ENCODE data around the gene GOLGA6L2.
"Not testable (repeated sequence)": the region's sequence is repeated elsewhere in the genome, so short reads cannot be mapped to it uniquely, and the experiment has no call there.

Gene GOLGA6L2

GRCh38 chr15:23444269-23444668, 2.8 kb downstream of the GOLGA6L2 start:
- Histone ChIP-seq H3K27me3 (replicated peaks; ENCODE audit: control insufficient read depth, insufficient read depth, low read length) (peaks cover 26% of the 10 kb centered on the region), H3K4me1 (ENCODE audit: control insufficient read depth, insufficient read depth, low read length) (no peaks in the 10 kb centered on the region), H3K4me3 (ENCODE audit: low read length) (no peak overlapping the region), H3K9me3 (ENCODE audit: control insufficient read depth, low read length) (no peaks in the 10 kb centered on the region), H3K36me3 (ENCODE audit: control insufficient read depth, insufficient read depth, low read length, severe bottlenecking) (no peaks in the 10 kb centered on the region), H3K9ac (ENCODE audit: low read length) (no peak overlapping the region)
- no peak for DNase-seq (ENCODE audit: low read depth)

- no peak for DNase-seq (ENCODE audit: low read depth)
- H3K27me3 ChIP-seq (replicated peaks; ENCODE audit: control insufficient read depth, insufficient read depth, low read length) = peaks cover 22% of the 10 kb centered on the region
- no peaks in the 10 kb centered on the region for H3K9me3 ChIP-seq (ENCODE audit: control insufficient read depth, low read length)
- no peaks in the 10 kb centered on the region for H3K36me3 ChIP-seq (ENCODE audit: control insufficient read depth, insufficient read depth, low read length, severe bottlenecking)
- H3K4me3 ChIP-seq (ENCODE audit: low read length) = no peak overlapping the region
- no peak overlapping the region for H3K9ac ChIP-seq (ENCODE audit: low read length)
- no peaks in the 10 kb centered on the region for H3K4me1 ChIP-seq (ENCODE audit: control insufficient read depth, insufficient read depth, low read length)
These were observed 5.8 kb downstream of the GOLGA6L2 start for GRCh38 chr15:23441204-23441603.

- H3K4me1 ChIP-seq (ENCODE audit: control insufficient read depth, insufficient read depth, low read length) = no peaks in the 10 kb centered on the region
- DNase-seq (ENCODE audit: low read depth) = no peak
- H3K9me3 ChIP-seq (ENCODE audit: control insufficient read depth, low read length) = no peaks in the 10 kb centered on the region
- no peaks in the 10 kb centered on the region for H3K36me3 ChIP-seq (ENCODE audit: control insufficient read depth, insufficient read depth, low read length, severe bottlenecking)
- no peak overlapping the region for H3K4me3 ChIP-seq (ENCODE audit: low read length)
- peaks cover 21% of the 10 kb centered on the region for H3K27me3 ChIP-seq (replicated peaks; ENCODE audit: control insufficient read depth, insufficient read depth, low read length)
- H3K9ac ChIP-seq (ENCODE audit: low read length) = no peak overlapping the region
These were observed 6.4 kb downstream of the GOLGA6L2 start for GRCh38 chr15:23440596-23440995.

- H3K4me1 ChIP-seq (ENCODE audit: control insufficient read depth, insufficient read depth, low read length) = no peaks in the 10 kb centered on the region
- peaks cover 20% of the 10 kb centered on the region for H3K27me3 ChIP-seq (replicated peaks; ENCODE audit: control insufficient read depth, insufficient read depth, low read length)
- no peaks in the 10 kb centered on the region for H3K9me3 ChIP-seq (ENCODE audit: control insufficient read depth, low read length)
- no peak for DNase-seq (ENCODE audit: low read depth)
- no peak overlapping the region for H3K4me3 ChIP-seq (ENCODE audit: low read length)
- no peak overlapping the region for H3K9ac ChIP-seq (ENCODE audit: low read length)
- no peaks in the 10 kb centered on the region for H3K36me3 ChIP-seq (ENCODE audit: control insufficient read depth, insufficient read depth, low read length, severe bottlenecking)
These were observed 7.5 kb downstream of the GOLGA6L2 start for GRCh38 chr15:23439513-23439912.

- H3K9ac ChIP-seq (ENCODE audit: low read length) = no peak overlapping the region
- no peaks in the 10 kb centered on the region for H3K36me3 ChIP-seq (ENCODE audit: control insufficient read depth, insufficient read depth, low read length, severe bottlenecking)
- H3K27me3 ChIP-seq (replicated peaks; ENCODE audit: control insufficient read depth, insufficient read depth, low read length) = peaks cover 15% of the 10 kb centered on the region
- no peak overlapping the region for H3K4me3 ChIP-seq (ENCODE audit: low read length)
- DNase-seq (ENCODE audit: low read depth) = no peak
- H3K9me3 ChIP-seq (ENCODE audit: control insufficient read depth, low read length) = no peaks in the 10 kb centered on the region
- H3K4me1 ChIP-seq (ENCODE audit: control insufficient read depth, insufficient read depth, low read length) = no peaks in the 10 kb centered on the region
These were observed 8.1 kb downstream of the GOLGA6L2 start for GRCh38 chr15:23438816-23439466.

- no peak overlapping the region for H3K4me3 ChIP-seq (ENCODE audit: low read length)
- H3K9ac ChIP-seq (ENCODE audit: low read length) = no peak overlapping the region
- H3K9me3 ChIP-seq (ENCODE audit: control insufficient read depth, low read length) = no peaks in the 10 kb centered on the region
- H3K27me3 ChIP-seq (replicated peaks; ENCODE audit: control insufficient read depth, insufficient read depth, low read length) = peaks cover 7% of the 10 kb centered on the region
- no peaks in the 10 kb centered on the region for H3K4me1 ChIP-seq (ENCODE audit: control insufficient read depth, insufficient read depth, low read length)
- H3K36me3 ChIP-seq (ENCODE audit: control insufficient read depth, insufficient read depth, low read length, severe bottlenecking) = no peaks in the 10 kb centered on the region
- DNase-seq (ENCODE audit: low read depth) = no peak
These were observed 9.4 kb downstream of the GOLGA6L2 start for GRCh38 chr15:23437673-23438072.

GRCh38 chr15:23437146-23437545, 9.9 kb downstream of the GOLGA6L2 start:
- Histone ChIP-seq H3K9ac (ENCODE audit: low read length) (no peak overlapping the region), H3K27me3 (replicated peaks; ENCODE audit: control insufficient read depth, insufficient read depth, low read length) (peaks cover 7% of the 10 kb centered on the region), H3K36me3 (ENCODE audit: control insufficient read depth, insufficient read depth, low read length, severe bottlenecking) (no peaks in the 10 kb centered on the region), H3K4me1 (ENCODE audit: control insufficient read depth, insufficient read depth, low read length) (no peaks in the 10 kb centered on the region), H3K4me3 (ENCODE audit: low read length) (no peak overlapping the region), H3K9me3 (ENCODE audit: control insufficient read depth, low read length) (no peaks in the 10 kb centered on the region)
- DNase-seq (ENCODE audit: low read depth) = no peak

- Histone ChIP-seq H3K36me3 (ENCODE audit: control insufficient read depth, insufficient read depth, low read length, severe bottlenecking) (no peaks in the 10 kb centered on the region), H3K4me1 (ENCODE audit: control insufficient read depth, insufficient read depth, low read length) (no peaks in the 10 kb centered on the region), H3K27me3 (replicated peaks; ENCODE audit: control insufficient read depth, insufficient read depth, low read length) (peaks cover 4% of the 10 kb centered on the region), H3K4me3 (ENCODE audit: low read length) (no peak overlapping the region), H3K9me3 (ENCODE audit: control insufficient read depth, low read length) (no peaks in the 10 kb centered on the region), H3K9ac (ENCODE audit: low read length) (no peak overlapping the region)
- no peak for DNase-seq (ENCODE audit: low read depth)
These were observed 10.6 kb downstream of the GOLGA6L2 start for GRCh38 chr15:23436421-23436820.

GRCh38 chr15:23434699-23435098, 12.3 kb downstream of the GOLGA6L2 start:
- not testable (repeated sequence) for H3K27me3 ChIP-seq (replicated peaks; ENCODE audit: control insufficient read depth, insufficient read depth, low read length); H3K4me3 ChIP-seq (ENCODE audit: low read length); DNase-seq (ENCODE audit: low read depth); H3K36me3 ChIP-seq (ENCODE audit: control insufficient read depth, insufficient read depth, low read length, severe bottlenecking); H3K4me1 ChIP-seq (ENCODE audit: control insufficient read depth, insufficient read depth, low read length); H3K9me3 ChIP-seq (ENCODE audit: control insufficient read depth, low read length); H3K9ac ChIP-seq (ENCODE audit: low read length)

GRCh38 chr15:23425327-23425726, 21.7 kb downstream of the GOLGA6L2 start:
- H3K4me1 ChIP-seq (ENCODE audit: control insufficient read depth, insufficient read depth, low read length); DNase-seq (ENCODE audit: low read depth); H3K9ac ChIP-seq (ENCODE audit: low read length); H3K27me3 ChIP-seq (replicated peaks; ENCODE audit: control insufficient read depth, insufficient read depth, low read length); H3K9me3 ChIP-seq (ENCODE audit: control insufficient read depth, low read length); H3K4me3 ChIP-seq (ENCODE audit: low read length); H3K36me3 ChIP-seq (ENCODE audit: control insufficient read depth, insufficient read depth, low read length, severe bottlenecking): not testable (repeated sequence)

- H3K36me3 ChIP-seq (ENCODE audit: control insufficient read depth, insufficient read depth, low read length, severe bottlenecking) = no peaks in the 10 kb centered on the region
- H3K9ac ChIP-seq (ENCODE audit: low read length) = no peak overlapping the region
These were observed 22.7 kb downstream of the GOLGA6L2 start for GRCh38 chr15:23424111-23424904.

More at GRCh38 chr15:23424111-23424904, 22.7 kb downstream of the GOLGA6L2 start:
- Histone ChIP-seq H3K27me3 (replicated peaks; ENCODE audit: control insufficient read depth, insufficient read depth, low read length) (no peaks in the 10 kb centered on the region), H3K4me1 (ENCODE audit: control insufficient read depth, insufficient read depth, low read length) (peaks cover 8% of the 10 kb centered on the region), H3K9me3 (ENCODE audit: control insufficient read depth, low read length) (no peaks in the 10 kb centered on the region), H3K4me3 (ENCODE audit: low read length) (no peak overlapping the region)
- no peak for DNase-seq (ENCODE audit: low read depth)
